ENCODE measurements around the gene SRPRA. TPM values are rescaled to one million over a fixed set of nuclear protein-coding genes. Genes with fewer than 3 reads are reported as not detected.

The SRPRA gene
- polyA plus RNA-seq, 1 donor from 2014 or later = 24.9 TPM

DNA sequence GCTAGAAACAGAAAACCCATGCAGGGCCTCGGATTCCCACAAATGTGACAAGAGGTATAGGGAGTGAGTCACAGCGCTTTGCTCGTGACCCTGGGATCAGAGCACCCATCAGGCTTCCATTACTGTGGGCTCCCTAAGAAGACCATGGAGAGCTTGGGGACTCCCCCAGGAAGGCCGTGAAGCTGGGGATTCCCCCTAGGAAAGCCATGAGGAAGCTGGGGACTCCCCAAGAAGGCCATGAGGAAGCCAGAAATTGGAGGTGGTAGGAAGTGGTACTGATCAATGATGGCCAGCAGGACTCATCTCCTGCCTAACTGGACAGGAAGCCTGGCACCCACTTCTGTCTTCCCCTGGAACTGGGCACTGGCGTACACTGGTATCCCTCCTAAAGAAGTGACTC, 25.0 kb upstream of the SRPRA start:
- H3K79me2 ChIP-seq (replicated peaks; ENCODE audit: insufficient read depth, low read length) = no peaks in the 10 kb centered on the region
- H4K20me1 ChIP-seq (ENCODE audit: insufficient read depth) = no peaks in the 10 kb centered on the region
- H3F3A ChIP-seq (ENCODE audit: insufficient read depth, low read length, poor library complexity, severe bottlenecking) = no peaks in the 10 kb centered on the region
- H3K4me2 ChIP-seq (ENCODE audit: low read length) = no peak overlapping the region
- H3K27me3 ChIP-seq (ENCODE audit: insufficient read depth, low read depth, low read length) = no peaks in the 10 kb centered on the region
- no peak overlapping the region for H3K27ac ChIP-seq (ENCODE audit: low read length)
- H2AFZ ChIP-seq (ENCODE audit: low read depth, low read length) = no peak overlapping the region
- TF ChIP-seq MXI1 (conservative IDR thresholded peaks at IDR 0.05; ENCODE audit: poor library complexity, severe bottlenecking) (no peak), RAD21 (conservative IDR thresholded peaks at IDR 0.05) (no peak), POLR2AphosphoS5 (IDR thresholded peaks at IDR 0.05) (no peak)
- no peaks in the 10 kb centered on the region for H3K9me3 ChIP-seq (ENCODE audit: low read length)
- H3K9ac ChIP-seq (ENCODE audit: low read length) = no peak overlapping the region
- H3K4me3 ChIP-seq (ENCODE audit: low read length) = no peak overlapping the region
- H3K36me3 ChIP-seq (ENCODE audit: insufficient read depth, low read length) = no peaks in the 10 kb centered on the region
- no peaks in the 10 kb centered on the region for H3K9me2 ChIP-seq (ENCODE audit: insufficient read depth, low read length)

DNA sequence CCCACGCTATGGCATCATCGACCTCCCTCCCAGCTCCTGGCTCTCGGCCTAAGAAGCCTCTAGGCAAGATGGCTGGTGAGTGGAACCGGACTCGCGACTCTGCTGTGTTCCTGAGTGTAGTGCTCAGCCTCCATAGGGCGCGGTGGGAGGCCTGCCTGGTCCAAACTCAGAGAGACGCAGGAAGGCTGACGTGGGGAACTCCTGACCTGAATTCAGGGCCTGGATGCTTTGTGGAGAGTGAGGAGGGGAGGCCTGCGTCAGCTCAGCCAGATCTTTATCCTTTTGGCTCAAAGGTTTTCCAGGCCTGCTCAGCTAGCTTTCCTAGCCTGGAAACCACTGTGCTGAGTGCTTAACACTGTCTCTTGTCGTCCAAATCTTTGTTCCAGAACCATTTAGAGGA, 22.2 kb upstream of the SRPRA start:
- no peaks in the 10 kb centered on the region for H3K9me3 ChIP-seq (ENCODE audit: low read length)
- no peak for TF ChIP-seq RAD21 (conservative IDR thresholded peaks at IDR 0.05)
- TF ChIP-seq, protein P1, sequence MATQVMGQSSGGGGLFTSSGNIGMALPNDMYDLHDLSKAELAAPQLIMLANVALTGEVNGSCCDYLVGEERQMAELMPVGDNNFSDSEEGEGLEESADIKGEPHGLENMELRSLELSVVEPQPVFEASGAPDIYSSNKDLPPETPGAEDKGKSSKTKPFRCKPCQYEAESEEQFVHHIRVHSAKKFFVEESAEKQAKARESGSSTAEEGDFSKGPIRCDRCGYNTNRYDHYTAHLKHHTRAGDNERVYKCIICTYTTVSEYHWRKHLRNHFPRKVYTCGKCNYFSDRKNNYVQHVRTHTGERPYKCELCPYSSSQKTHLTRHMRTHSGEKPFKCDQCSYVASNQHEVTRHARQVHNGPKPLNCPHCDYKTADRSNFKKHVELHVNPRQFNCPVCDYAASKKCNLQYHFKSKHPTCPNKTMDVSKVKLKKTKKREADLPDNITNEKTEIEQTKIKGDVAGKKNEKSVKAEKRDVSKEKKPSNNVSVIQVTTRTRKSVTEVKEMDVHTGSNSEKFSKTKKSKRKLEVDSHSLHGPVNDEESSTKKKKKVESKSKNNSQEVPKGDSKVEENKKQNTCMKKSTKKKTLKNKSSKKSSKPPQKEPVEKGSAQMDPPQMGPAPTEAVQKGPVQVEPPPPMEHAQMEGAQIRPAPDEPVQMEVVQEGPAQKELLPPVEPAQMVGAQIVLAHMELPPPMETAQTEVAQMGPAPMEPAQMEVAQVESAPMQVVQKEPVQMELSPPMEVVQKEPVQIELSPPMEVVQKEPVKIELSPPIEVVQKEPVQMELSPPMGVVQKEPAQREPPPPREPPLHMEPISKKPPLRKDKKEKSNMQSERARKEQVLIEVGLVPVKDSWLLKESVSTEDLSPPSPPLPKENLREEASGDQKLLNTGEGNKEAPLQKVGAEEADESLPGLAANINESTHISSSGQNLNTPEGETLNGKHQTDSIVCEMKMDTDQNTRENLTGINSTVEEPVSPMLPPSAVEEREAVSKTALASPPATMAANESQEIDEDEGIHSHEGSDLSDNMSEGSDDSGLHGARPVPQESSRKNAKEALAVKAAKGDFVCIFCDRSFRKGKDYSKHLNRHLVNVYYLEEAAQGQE (IDR thresholded peaks at IDR 0.05; ENCODE audit: borderline replicate concordance) = no peak
- TF ChIP-seq EZH2 (IDR thresholded peaks at IDR 0.05; ENCODE audit: borderline replicate concordance, insufficient read depth, low read length, poor library complexity, severe bottlenecking) = no peak
- TF ChIP-seq SMC3 (conservative IDR thresholded peaks at IDR 0.05; ENCODE audit: poor library complexity) = no peak
- no peak for TF ChIP-seq POLR2AphosphoS5 (IDR thresholded peaks at IDR 0.05)
- no peak overlapping the region for H3K27ac ChIP-seq (ENCODE audit: low read length)
- H3K9ac ChIP-seq (ENCODE audit: low read length) = no peak overlapping the region
- no peak overlapping the region for H3K4me3 ChIP-seq (ENCODE audit: low read length)
- H3K36me3 ChIP-seq (ENCODE audit: insufficient read depth, low read length) = no peaks in the 10 kb centered on the region
- H2AFZ ChIP-seq (ENCODE audit: low read depth, low read length) = no peak overlapping the region
- no peaks in the 10 kb centered on the region for H3K79me2 ChIP-seq (replicated peaks; ENCODE audit: insufficient read depth, low read length)
- H4K20me1 ChIP-seq (ENCODE audit: insufficient read depth) = no peaks in the 10 kb centered on the region
- H3F3A ChIP-seq (ENCODE audit: insufficient read depth, low read length, poor library complexity, severe bottlenecking) = no peaks in the 10 kb centered on the region
- no peaks in the 10 kb centered on the region for H3K9me2 ChIP-seq (ENCODE audit: insufficient read depth, low read length)
- no peaks in the 10 kb centered on the region for H3K27me3 ChIP-seq (ENCODE audit: insufficient read depth, low read depth, low read length)
- no peak overlapping the region for H3K4me2 ChIP-seq (ENCODE audit: low read length)

DNA sequence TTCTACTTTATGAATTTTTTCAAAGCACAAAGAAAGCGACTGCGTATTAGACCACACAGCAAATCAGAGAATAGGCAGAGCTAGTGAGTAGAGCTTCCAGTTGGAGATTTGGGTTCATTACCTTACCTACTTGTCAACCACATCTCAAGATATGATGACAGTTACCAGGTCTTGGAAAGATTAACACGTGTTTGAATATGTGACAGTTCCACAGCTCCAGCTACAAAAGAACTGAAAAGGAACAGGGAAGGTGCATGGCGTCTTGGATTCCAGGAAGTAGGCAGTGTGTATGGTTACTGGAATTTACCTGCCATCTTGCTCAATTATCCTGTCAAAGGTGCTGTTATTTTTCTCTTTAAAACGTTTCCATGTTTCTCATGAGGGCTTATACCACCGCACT, 19.5 kb upstream of the SRPRA start:
- Histone ChIP-seq H3K36me3 (ENCODE audit: insufficient read depth, low read length) (no peaks in the 10 kb centered on the region), H3K79me2 (replicated peaks; ENCODE audit: insufficient read depth, low read length) (no peaks in the 10 kb centered on the region), H3F3A (ENCODE audit: insufficient read depth, low read length, poor library complexity, severe bottlenecking) (no peaks in the 10 kb centered on the region), H3K9ac (ENCODE audit: low read length) (peak overlapping the region; percentile 32), H3K27me3 (ENCODE audit: insufficient read depth, low read depth, low read length) (no peaks in the 10 kb centered on the region), H3K27ac (ENCODE audit: low read length) (peak overlapping the region; percentile 87), H2AFZ (ENCODE audit: low read depth, low read length) (no peak overlapping the region), H3K4me3 (ENCODE audit: low read length) (peak overlapping the region; percentile 29), H3K9me2 (ENCODE audit: insufficient read depth, low read length) (no peaks in the 10 kb centered on the region), H3K9me3 (ENCODE audit: low read length) (no peaks in the 10 kb centered on the region), H3K4me2 (ENCODE audit: low read length) (peak overlapping the region; percentile 50), H4K20me1 (ENCODE audit: insufficient read depth) (no peaks in the 10 kb centered on the region)
- peak; percentile 77 for TF ChIP-seq MXI1 (conservative IDR thresholded peaks at IDR 0.05; ENCODE audit: poor library complexity, severe bottlenecking)
- no peak for TF ChIP-seq TAF1 (IDR thresholded peaks at IDR 0.05; ENCODE audit: low read depth)
- peak; percentile 94 for TF ChIP-seq EP300 (conservative IDR thresholded peaks at IDR 0.05; ENCODE audit: poor library complexity, severe bottlenecking)
- TF ChIP-seq EZH2 (IDR thresholded peaks at IDR 0.05; ENCODE audit: borderline replicate concordance, insufficient read depth, low read length, poor library complexity, severe bottlenecking) = no peak
- TF ChIP-seq SMC3 (conservative IDR thresholded peaks at IDR 0.05; ENCODE audit: poor library complexity) = no peak
- peak; percentile 18 for TF ChIP-seq RAD21 (conservative IDR thresholded peaks at IDR 0.05)
- peak; percentile 83 for TF ChIP-seq POLR2AphosphoS5 (IDR thresholded peaks at IDR 0.05)
- TF ChIP-seq, protein P1 (IDR thresholded peaks at IDR 0.05; ENCODE audit: borderline replicate concordance) = peak; percentile 98
- TF ChIP-seq, protein P2, sequence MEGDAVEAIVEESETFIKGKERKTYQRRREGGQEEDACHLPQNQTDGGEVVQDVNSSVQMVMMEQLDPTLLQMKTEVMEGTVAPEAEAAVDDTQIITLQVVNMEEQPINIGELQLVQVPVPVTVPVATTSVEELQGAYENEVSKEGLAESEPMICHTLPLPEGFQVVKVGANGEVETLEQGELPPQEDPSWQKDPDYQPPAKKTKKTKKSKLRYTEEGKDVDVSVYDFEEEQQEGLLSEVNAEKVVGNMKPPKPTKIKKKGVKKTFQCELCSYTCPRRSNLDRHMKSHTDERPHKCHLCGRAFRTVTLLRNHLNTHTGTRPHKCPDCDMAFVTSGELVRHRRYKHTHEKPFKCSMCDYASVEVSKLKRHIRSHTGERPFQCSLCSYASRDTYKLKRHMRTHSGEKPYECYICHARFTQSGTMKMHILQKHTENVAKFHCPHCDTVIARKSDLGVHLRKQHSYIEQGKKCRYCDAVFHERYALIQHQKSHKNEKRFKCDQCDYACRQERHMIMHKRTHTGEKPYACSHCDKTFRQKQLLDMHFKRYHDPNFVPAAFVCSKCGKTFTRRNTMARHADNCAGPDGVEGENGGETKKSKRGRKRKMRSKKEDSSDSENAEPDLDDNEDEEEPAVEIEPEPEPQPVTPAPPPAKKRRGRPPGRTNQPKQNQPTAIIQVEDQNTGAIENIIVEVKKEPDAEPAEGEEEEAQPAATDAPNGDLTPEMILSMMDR (IDR thresholded peaks at IDR 0.05; ENCODE audit: poor library complexity, severe bottlenecking) = no peak
